C4-2B (cell line): ENCODE measurements around the gene NUP214.

Experiments used
- ZFX ChIP-seq: fragments of 450-650 bp; IDR thresholded peaks from 2 replicates; pipeline ENCODE4 v1.6.1; 2017
- TF ChIP-seq, protein P1 (sequence below): fragments of 450-650 bp; conservative IDR thresholded peaks from 2 replicates; pipeline ENCODE4 v1.5.1; 2017; ENCODE audit warnings: mild to moderate bottlenecking

- TF ChIP-seq, protein P1, sequence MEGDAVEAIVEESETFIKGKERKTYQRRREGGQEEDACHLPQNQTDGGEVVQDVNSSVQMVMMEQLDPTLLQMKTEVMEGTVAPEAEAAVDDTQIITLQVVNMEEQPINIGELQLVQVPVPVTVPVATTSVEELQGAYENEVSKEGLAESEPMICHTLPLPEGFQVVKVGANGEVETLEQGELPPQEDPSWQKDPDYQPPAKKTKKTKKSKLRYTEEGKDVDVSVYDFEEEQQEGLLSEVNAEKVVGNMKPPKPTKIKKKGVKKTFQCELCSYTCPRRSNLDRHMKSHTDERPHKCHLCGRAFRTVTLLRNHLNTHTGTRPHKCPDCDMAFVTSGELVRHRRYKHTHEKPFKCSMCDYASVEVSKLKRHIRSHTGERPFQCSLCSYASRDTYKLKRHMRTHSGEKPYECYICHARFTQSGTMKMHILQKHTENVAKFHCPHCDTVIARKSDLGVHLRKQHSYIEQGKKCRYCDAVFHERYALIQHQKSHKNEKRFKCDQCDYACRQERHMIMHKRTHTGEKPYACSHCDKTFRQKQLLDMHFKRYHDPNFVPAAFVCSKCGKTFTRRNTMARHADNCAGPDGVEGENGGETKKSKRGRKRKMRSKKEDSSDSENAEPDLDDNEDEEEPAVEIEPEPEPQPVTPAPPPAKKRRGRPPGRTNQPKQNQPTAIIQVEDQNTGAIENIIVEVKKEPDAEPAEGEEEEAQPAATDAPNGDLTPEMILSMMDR = no peak
- no peak for TF ChIP-seq ZFX
These were observed 18.8 kb downstream of the NUP214 start for GRCh38 chr9:131144201-131144600.
